ENCODE measurements around the gene PTCD3.

PTCD3 gene

GRCh38 chr2:86147793-86148192 lies 41.8 kb downstream of the PTCD3 start:
- DNase-seq, result no peak

GRCh38 chr2:86150502-86150901 lies 44.5 kb downstream of the PTCD3 start:
- DNase-seq, result no peak

- DNase-seq, result no peak
These were observed 51.0 kb downstream of the PTCD3 start for GRCh38 chr2:86157009-86157556.

GRCh38 chr2:86158286-86158685 lies 52.3 kb downstream of the PTCD3 start:
- DNase-seq, result no peak

- no peak for DNase-seq
These were observed 54.3 kb downstream of the PTCD3 start for GRCh38 chr2:86160156-86160952.

GRCh38 chr2:86170449-86170848 lies 64.4 kb downstream of the PTCD3 start:
- DNase-seq, result no peak

GRCh38 chr2:86171295-86171694 lies 65.3 kb downstream of the PTCD3 start:
- no peak for DNase-seq

- DNase-seq, result no peak
These were observed 66.6 kb downstream of the PTCD3 start for GRCh38 chr2:86172610-86173009.

GRCh38 chr2:86174445-86174844 lies 68.4 kb downstream of the PTCD3 start:
- no peak for DNase-seq

GRCh38 chr2:86175828-86176227 lies 69.8 kb downstream of the PTCD3 start:
- no peak for DNase-seq

GRCh38 chr2:86176597-86176996 lies 70.6 kb downstream of the PTCD3 start:
- no peak for DNase-seq

- no peak for DNase-seq
These were observed 79.6 kb downstream of the PTCD3 start for GRCh38 chr2:86185517-86186212.

- no peak for DNase-seq
These were observed 80.4 kb downstream of the PTCD3 start for GRCh38 chr2:86186431-86186830.

- DNase-seq, result no peak
These were observed 83.9 kb downstream of the PTCD3 start for GRCh38 chr2:86189782-86190416.
